HEK293 (cell line): Measurements from ENCODE around the gene FAAP100.

ENCODE experiments used
- CTCF ChIA-PET: fragments of 350-600 bp; formaldehyde crosslinking; extraction: SDS; loops from one replicate; lab custom pipeline; 2021; ENCODE audit warnings: antibody characterized with exemption; lab: Yijun Ruan, JAX
- POLR2A ChIA-PET: fragments of 300-600 bp; formaldehyde crosslinking; extraction: SDS; loops from one replicate; lab custom pipeline; 2020; ENCODE audit warnings: antibody characterized with exemption, inconsistent platforms; lab: Yijun Ruan, JAX
- H3K27ac ChIP-seq: fragments of 200-500 bp; sonication (Bioruptor generic); 2 replicates; pipeline ENCODE4 v1.5.1; 2014; ENCODE audit warnings: low read depth, low read length, control low read depth, inconsistent platforms; ENCODE audit errors: extremely low read depth
- H3K36me3 ChIP-seq, 2 experiments: fragments of 200-500 bp in 1 of 2; sonication (Bioruptor generic) in 1 of 2; 1 replicate in 1 of 2; 2 replicates in 1 of 2; pipeline ENCODE4 v1.5.1; 2014 to 2017; ENCODE audit warnings: inconsistent platforms in 2 of 2, low read length in 2 of 2; ENCODE audit not compliant: control insufficient read depth in 2 of 2, insufficient read depth in 1 of 2
- H3K4me1 ChIP-seq: fragments of 200-500 bp; sonication (Bioruptor generic); 2 replicates; pipeline ENCODE4 v1.5.1; 2014; ENCODE audit warnings: mild to moderate bottlenecking, low read length, inconsistent platforms; ENCODE audit not compliant: control insufficient read depth, insufficient read depth
- H3K4me3 ChIP-seq: 2 replicates; pipeline ENCODE4 v1.5.1; 2011; ENCODE audit warnings: low read depth, mild to moderate bottlenecking, control low read depth, low read length, moderate library complexity
- H3K9me3 ChIP-seq: fragments of 200-500 bp; sonication (Bioruptor generic); 2 replicates; pipeline ENCODE4 v1.5.1; 2014; ENCODE audit warnings: low read depth, low read length, inconsistent platforms; ENCODE audit not compliant: control insufficient read depth, insufficient read depth
- GLI2 ChIP-seq: fragments of 450-650 bp; formaldehyde crosslinking; IDR thresholded peaks from 2 replicates; pipeline ENCODE4; 2017; ENCODE audit warnings: missing biosample characterization, missing genetic modification characterization, low read depth, borderline replicate concordance
- GLIS1 ChIP-seq: fragments of 450-650 bp; formaldehyde crosslinking; IDR thresholded peaks from 2 replicates; pipeline ENCODE4 v1.5.1; 2016; ENCODE audit warnings: missing biosample characterization, missing genetic modification characterization
- SP3 ChIP-seq: fragments of 450-650 bp; formaldehyde crosslinking; IDR thresholded peaks from 2 replicates; pipeline ENCODE4 v1.5.1; 2016; ENCODE audit warnings: missing biosample characterization, missing genetic modification characterization
- YY2 ChIP-seq: fragments of 450-650 bp; formaldehyde crosslinking; IDR thresholded peaks from 2 replicates; pipeline ENCODE4 v1.5.1; 2016; ENCODE audit warnings: missing biosample characterization, missing genetic modification characterization
- ZNF132 ChIP-seq: fragments of 450-650 bp; formaldehyde crosslinking; IDR thresholded peaks from 2 replicates; pipeline ENCODE4 v1.5.1; 2017; ENCODE audit warnings: missing biosample characterization, missing genetic modification characterization, borderline replicate concordance
- ZNF148 ChIP-seq: fragments of 450-650 bp; formaldehyde crosslinking; IDR thresholded peaks from 2 replicates; pipeline ENCODE4 v1.5.0; 2017; ENCODE audit warnings: missing biosample characterization, missing genetic modification characterization, borderline replicate concordance
- ZNF23 ChIP-seq: fragments of 450-650 bp; formaldehyde crosslinking; IDR thresholded peaks from 2 replicates; pipeline ENCODE4 v1.5.1; 2016; ENCODE audit warnings: missing biosample characterization, missing genetic modification characterization, borderline replicate concordance
- ZNF248 ChIP-seq: fragments of 450-650 bp; formaldehyde crosslinking; IDR thresholded peaks from 2 replicates; pipeline ENCODE4 v1.5.1; 2017; ENCODE audit warnings: missing biosample characterization, missing genetic modification characterization
- ZNF324 ChIP-seq: fragments of 450-650 bp; formaldehyde crosslinking; IDR thresholded peaks from 2 replicates; pipeline ENCODE4 v1.5.1; 2016; ENCODE audit warnings: missing biosample characterization, missing genetic modification characterization
- ZNF335 ChIP-seq: fragments of 450-650 bp; formaldehyde crosslinking; conservative IDR thresholded peaks from 2 replicates; pipeline ENCODE4 v1.5.1; 2016; ENCODE audit warnings: missing biosample characterization, missing genetic modification characterization
- ZNF391 ChIP-seq: fragments of 450-650 bp; formaldehyde crosslinking; IDR thresholded peaks from 2 replicates; pipeline ENCODE4 v1.5.1; 2016; ENCODE audit warnings: low read depth, missing biosample characterization, missing genetic modification characterization, borderline replicate concordance
- ZNF394 ChIP-seq: fragments of 450-650 bp; formaldehyde crosslinking; IDR thresholded peaks from 2 replicates; pipeline ENCODE4 v1.5.1; 2016; ENCODE audit warnings: missing biosample characterization, missing genetic modification characterization, mild to moderate bottlenecking, moderate library complexity, borderline replicate concordance
- ZNF423 ChIP-seq: fragments of 450-650 bp; formaldehyde crosslinking; IDR thresholded peaks from 2 replicates; pipeline ENCODE4 v1.5.1; 2016; ENCODE audit warnings: missing biosample characterization, missing genetic modification characterization
- ZNF518A ChIP-seq: fragments of 450-650 bp; formaldehyde crosslinking; conservative IDR thresholded peaks from 2 replicates; pipeline ENCODE4 v1.5.1; 2016; ENCODE audit warnings: low read depth, missing biosample characterization, missing genetic modification characterization
- ZNF560 ChIP-seq: fragments of 450-650 bp; formaldehyde crosslinking; IDR thresholded peaks from 2 replicates; pipeline ENCODE4 v1.5.1; 2017; ENCODE audit warnings: missing biosample characterization, missing genetic modification characterization, borderline replicate concordance
- ZNF654 ChIP-seq: fragments of 450-650 bp; formaldehyde crosslinking; IDR thresholded peaks from 2 replicates; pipeline ENCODE4 v1.5.1; 2016; ENCODE audit warnings: low read depth, missing biosample characterization, missing genetic modification characterization
- ZNF747 ChIP-seq: fragments of 450-650 bp; formaldehyde crosslinking; IDR thresholded peaks from 2 replicates; pipeline ENCODE4 v1.5.1; 2016; ENCODE audit warnings: missing biosample characterization, missing genetic modification characterization
- TF ChIP-seq, protein P1 (sequence below): fragments of 450-650 bp; formaldehyde crosslinking; IDR thresholded peaks from 2 replicates; pipeline ENCODE4 v1.5.1; 2016; ENCODE audit warnings: missing biosample characterization, missing genetic modification characterization

Gene FAAP100

GRCh38 chr17:81557276-81558114, 5.3 kb upstream of the FAAP100 start (continued):
- TF ChIP-seq SP3 (tag by site-specific recombination), result no peak
- TF ChIP-seq, protein P1, sequence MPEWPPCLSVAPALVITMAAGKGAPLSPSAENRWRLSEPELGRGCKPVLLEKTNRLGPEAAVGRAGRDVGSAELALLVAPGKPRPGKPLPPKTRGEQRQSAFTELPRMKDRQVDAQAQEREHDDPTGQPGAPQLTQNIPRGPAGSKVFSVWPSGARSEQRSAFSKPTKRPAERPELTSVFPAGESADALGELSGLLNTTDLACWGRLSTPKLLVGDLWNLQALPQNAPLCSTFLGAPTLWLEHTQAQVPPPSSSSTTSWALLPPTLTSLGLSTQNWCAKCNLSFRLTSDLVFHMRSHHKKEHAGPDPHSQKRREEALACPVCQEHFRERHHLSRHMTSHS (tag by site-specific recombination), result no peak

- H3K27ac ChIP-seq, result no peak overlapping the region
- H3K36me3 ChIP-seq, result peaks cover 27 to 57% of the 10 kb centered on the region in 2 experiments
- H3K9me3 ChIP-seq, result no peaks in the 10 kb centered on the region
- no peak overlapping the region for H3K4me3 ChIP-seq
- POLR2A ChIA-PET, result interaction anchor here (2.1 to 4.0 kb wide), 2 partner anchors 10 to 44 kb away, joined by 7 to 16 read pairs; partner anchors contain the start of gene ACTG1
- CTCF ChIA-PET, result interaction anchor here (1.2 to 2.9 kb wide), 2 partner anchors 11 to 44 kb away, joined by 5 to 19 read pairs; no protein-coding TSS in a partner anchor
- TF ChIP-seq GLIS1 (tag by site-specific recombination) (peak; percentile 40; the same call in 1 of the 2 replicates), ZNF335 (tag by site-specific recombination) (no peak), ZNF654 (no peak), ZNF518A (tag by site-specific recombination) (no peak), ZNF747 (no peak), ZNF394 (peak; percentile 81), YY2 (tag by site-specific recombination) (no peak), ZNF148 (no peak), ZNF132 (tag by site-specific recombination) (no peak), GLI2 (tag by site-specific recombination) (no peak), ZNF324 (tag by site-specific recombination) (no peak), ZNF423 (tag by site-specific recombination) (no peak), ZNF23 (tag by site-specific recombination) (no peak), ZNF391 (tag by site-specific recombination) (no peak), ZNF560 (no peak), ZNF248 (tag by site-specific recombination) (no peak)
- TF ChIP-seq, protein P1 (tag by site-specific recombination), result no peak
- TF ChIP-seq, all 188 proteins: peak for 2
- H3K4me1 ChIP-seq, result peaks cover 12% of the 10 kb centered on the region
Observed at GRCh38 chr17:81556863-81557262, 4.7 kb upstream of the FAAP100 start.
